WI38 (cell line): ENCODE measurements around the gene PATE1.

Experiments used
- H3K4me3 ChIP-seq: 2 replicates; pipeline ENCODE4 v1.5.1; 2011; ENCODE audit warnings: low read depth, mild to moderate bottlenecking, control low read depth, low read length
- CTCF ChIP-seq: IDR thresholded peaks from 2 replicates; pipeline ENCODE4 v1.5.1; 2012; ENCODE audit warnings: low read depth, mild to moderate bottlenecking, control low read depth, low read length

Gene PATE1

DNA sequence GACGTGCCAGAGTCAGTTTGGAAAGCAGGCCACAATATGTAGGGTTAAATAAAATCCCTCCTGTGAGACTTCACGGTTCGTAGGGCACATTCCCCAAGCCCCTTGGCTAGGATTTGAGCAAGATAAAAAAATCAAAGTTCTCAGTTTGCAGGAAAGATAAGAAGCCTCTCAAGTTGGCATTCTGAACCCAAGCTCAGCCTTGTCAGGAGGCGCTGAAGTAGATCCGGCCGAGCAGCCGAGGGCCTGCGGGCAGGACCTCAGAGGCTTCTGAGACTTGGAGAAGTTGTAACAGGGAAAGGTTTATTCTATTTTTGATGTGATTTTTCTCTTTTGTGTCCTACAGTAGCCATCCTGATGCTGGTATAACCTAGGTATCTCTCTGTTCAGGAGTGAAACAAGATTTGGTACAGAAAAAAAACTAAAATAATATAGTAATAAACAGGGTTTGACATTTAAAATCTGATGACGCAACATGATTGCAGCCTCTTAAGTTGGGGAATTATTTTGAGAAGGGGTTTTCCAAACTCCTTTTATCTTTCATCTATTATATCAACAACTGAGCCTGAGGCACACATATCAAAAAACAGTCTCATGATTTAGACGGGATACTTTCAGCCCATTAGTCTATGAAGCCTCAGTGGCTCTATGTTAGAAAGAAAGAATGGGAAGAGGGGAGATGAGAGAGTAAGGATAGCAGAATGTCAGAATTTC is 22.4 kb downstream of the PATE1 start:
- H3K4me3 ChIP-seq, result no peak overlapping the region
- no peak for TF ChIP-seq CTCF

GRCh38 chr11:125770583-125770982 is 24.5 kb downstream of the PATE1 start:
- no peak overlapping the region for H3K4me3 ChIP-seq
- TF ChIP-seq CTCF, result no peak

DNA sequence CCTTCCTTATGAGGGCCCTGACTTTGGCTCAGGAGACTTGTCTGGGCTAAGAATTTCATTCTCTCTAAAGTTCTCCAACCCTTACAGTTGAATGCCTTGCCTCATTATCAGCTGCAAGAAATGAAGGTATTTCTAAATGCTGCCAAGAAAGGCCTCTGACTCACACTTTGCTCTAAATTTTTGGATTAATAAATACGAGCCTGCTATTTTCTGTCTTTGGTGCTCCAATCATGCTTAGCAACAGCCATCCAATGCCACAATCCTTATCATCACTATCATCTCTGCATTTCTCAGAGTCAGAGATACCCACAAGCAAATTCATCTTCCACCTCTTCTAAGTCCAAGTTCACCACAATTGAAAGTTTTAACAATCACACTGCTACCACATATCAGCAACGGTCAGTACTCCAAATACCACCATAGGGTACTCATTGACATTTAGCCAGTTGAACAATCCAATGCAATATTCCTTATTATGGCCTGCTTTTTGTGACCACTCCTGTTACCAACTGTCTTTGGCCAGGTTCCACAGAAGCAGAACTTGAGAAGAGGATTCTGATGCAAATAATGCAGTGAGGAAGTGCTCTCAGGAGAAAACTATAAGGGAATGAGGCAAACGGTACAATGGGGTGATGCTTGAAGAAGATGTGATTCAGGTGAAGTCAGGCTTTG is 26.9 kb downstream of the PATE1 start:
- H3K4me3 ChIP-seq, result no peak overlapping the region
- TF ChIP-seq CTCF, result no peak

DNA sequence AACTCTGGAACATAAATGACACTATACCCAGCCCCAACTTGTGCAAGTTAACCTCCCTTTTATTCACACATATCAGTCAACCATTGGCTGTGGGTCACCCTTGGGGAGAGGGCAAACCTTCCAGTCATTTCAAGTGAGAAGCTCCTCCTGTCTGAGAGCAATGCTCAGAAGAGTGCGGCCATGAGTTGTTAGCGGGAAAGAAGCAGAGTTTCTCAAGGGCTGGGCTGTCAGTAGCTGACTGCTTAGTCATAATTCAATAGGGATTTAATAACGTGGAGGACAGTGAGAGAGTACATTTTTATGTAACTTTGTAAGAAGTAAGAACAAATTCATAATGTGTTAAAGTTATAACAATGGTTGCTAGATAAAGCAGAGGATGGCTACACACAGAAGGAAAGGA is 27.4 kb downstream of the PATE1 start:
- no peak for TF ChIP-seq CTCF
- H3K4me3 ChIP-seq, result no peak overlapping the region

DNA sequence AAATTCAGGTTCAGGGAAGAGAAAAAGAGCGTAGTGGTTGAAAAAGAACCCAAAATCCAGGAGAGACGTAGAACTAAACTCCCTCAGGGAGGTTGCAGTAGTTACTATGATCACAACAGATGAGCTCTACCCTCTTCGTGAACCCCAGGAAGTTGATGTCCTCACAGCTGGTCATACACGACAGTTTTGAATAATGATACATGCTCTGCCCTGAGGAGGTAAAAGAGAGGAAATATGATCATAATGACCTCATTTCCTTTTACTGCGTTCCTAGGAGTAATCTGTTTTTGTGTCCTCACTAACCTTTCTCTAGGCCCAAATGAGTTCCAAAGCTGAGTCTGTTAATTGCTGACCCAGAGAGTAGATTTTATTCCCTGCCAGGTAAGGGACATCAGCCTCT is 31.2 kb downstream of the PATE1 start:
- H3K4me3 ChIP-seq, result no peak overlapping the region
- TF ChIP-seq CTCF, result no peak

GRCh38 chr11:125778728-125779127 is 32.6 kb downstream of the PATE1 start, which contains the start of gene PATE2:
PATE2 (minus strand) TSS chr11:125778828; CDS start chr11:125778773, 55 bp downstream.
- TF ChIP-seq CTCF, result no peak
- no peak within 1 kb of the TSS for H3K4me3 ChIP-seq

DNA sequence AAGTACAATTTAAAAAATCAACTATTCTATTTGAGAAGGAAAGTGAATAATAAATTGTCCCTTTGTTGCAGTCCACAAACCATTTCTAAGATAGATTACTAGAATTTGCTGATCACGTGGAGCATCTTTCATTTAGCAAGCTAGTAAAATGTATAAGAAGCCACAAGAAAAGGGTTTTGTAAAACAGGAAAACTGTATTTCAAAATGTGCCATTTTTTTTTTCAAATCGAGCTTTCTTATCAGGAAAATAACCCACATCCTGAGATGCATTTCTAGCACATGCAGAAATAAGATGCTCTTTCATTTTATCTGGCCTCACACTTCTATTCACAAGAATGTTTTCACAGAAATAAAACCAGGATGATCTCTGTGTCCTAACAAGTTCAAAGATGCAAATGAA is 38.6 kb downstream of the PATE1 start:
- TF ChIP-seq CTCF, result no peak
- no peak overlapping the region for H3K4me3 ChIP-seq
